ENCODE measurements around the gene CDK11B.

- TF ChIP-seq POLR2AphosphoS5 (IDR thresholded peaks at IDR 0.05; ENCODE audit: low read depth, low read length) (no peak), SPI1 (IDR thresholded peaks at IDR 0.05; ENCODE audit: low read depth, low read length) (no peak), POLR2A (IDR thresholded peaks at IDR 0.05; ENCODE audit: low read depth, low read length) (no peak), POU2F2 (IDR thresholded peaks at IDR 0.05; ENCODE audit: low read depth, low read length) (no peak), TAF1 (IDR thresholded peaks at IDR 0.05; ENCODE audit: low read depth, low read length) (no peak), PAX5 (IDR thresholded peaks at IDR 0.05; ENCODE audit: insufficient read depth, low read length, severe bottlenecking) (no peak)
Observed at GRCh38 chr1:1598720-1599029, 60.1 kb downstream of the CDK11B start.

Measured in GM12891 (cell line).